Spleen (tissue), 7 donors: Measurements from ENCODE around the gene FGGY.

Experiments
- POLR2A ChIP-seq, 3 donors: fragments of 450-650 bp; IDR thresholded peaks; one replicate each; pipeline ENCODE4 v1.5.1; 2017; ENCODE audit warnings: antibody characterized with exemption in 3 of 3, mild to moderate bottlenecking in 1 of 3
- TF ChIP-seq, protein P1 (sequence below), 11 experiments: fragments of 200-600 bp in 7 of 11; fragments of 450-650 bp in 4 of 11; sonication (generic) in 4 of 11; IDR thresholded peaks in 8 of 11; conservative IDR thresholded peaks in 3 of 11; 1 replicate in 7 of 11; 2 replicates in 4 of 11; pipeline versions ENCODE4 v1.4.0 to v1.8.0; 2016 to 2021; ENCODE audit warnings: antibody characterized with exemption in 11 of 11, inconsistent platforms in 4 of 11, mild to moderate bottlenecking in 1 of 11
- donor health status: DM: no; HTN: no; CAD: no; lungs with moderate emphysema.
- donor health status: DM: no; HTN: no; CAD: no.
- donor health status: DM: no; HTN: no; CAD: no.

DNA sequence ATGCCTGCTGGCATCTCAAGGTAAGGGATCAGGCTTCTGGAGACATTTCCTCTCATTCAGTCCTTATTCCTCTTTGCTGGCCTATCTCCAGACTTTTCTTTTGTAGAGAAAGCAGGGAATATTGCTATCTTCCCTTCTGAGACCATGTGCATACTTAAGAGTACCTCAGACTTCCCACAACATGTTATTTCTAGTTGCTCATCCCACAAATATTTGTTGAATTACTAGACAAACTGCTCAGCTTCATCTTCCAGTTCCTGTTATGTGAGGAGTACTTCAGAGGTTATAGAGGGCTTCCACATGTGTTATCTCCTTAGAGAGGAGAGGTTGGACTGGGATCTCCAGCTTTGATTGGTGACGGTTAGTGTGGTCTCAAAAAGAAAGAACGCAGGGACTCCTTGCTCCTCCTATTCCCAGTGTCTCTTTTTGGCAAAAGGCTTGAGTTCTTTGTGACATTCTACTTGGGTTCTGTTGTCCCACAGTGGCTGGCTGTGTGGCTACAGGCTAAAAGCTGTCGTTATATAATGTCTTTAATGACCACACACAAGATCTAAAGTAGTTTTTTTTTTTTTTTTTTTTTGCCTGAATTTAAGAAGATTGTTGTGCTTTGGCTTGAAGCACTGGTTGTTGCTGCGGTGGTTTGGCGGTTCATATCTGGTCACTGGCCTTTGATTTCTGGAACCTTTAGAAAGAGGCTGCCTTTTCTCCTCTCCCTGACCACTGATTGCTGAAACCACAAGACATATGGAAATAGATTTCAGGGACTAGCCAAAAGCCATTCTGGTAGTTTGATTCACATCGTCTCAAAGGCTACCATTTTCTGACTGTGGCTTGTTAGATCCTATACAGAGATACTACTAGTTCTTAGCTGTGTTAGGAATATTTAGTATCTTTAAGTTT is 78.7 kb downstream of the FGGY start:
- TF ChIP-seq, protein P1, sequence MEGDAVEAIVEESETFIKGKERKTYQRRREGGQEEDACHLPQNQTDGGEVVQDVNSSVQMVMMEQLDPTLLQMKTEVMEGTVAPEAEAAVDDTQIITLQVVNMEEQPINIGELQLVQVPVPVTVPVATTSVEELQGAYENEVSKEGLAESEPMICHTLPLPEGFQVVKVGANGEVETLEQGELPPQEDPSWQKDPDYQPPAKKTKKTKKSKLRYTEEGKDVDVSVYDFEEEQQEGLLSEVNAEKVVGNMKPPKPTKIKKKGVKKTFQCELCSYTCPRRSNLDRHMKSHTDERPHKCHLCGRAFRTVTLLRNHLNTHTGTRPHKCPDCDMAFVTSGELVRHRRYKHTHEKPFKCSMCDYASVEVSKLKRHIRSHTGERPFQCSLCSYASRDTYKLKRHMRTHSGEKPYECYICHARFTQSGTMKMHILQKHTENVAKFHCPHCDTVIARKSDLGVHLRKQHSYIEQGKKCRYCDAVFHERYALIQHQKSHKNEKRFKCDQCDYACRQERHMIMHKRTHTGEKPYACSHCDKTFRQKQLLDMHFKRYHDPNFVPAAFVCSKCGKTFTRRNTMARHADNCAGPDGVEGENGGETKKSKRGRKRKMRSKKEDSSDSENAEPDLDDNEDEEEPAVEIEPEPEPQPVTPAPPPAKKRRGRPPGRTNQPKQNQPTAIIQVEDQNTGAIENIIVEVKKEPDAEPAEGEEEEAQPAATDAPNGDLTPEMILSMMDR (IDR thresholded peaks at IDR 0.05 in 8 of 11, conservative IDR thresholded peaks at IDR 0.05 in 3 of 11), result no peak
- no peak for TF ChIP-seq POLR2A (IDR thresholded peaks at IDR 0.05)
